Measurements from ENCODE around the gene ARHGEF2. TPM values are rescaled to one million over a fixed set of nuclear protein-coding genes. Genes with fewer than 3 reads are reported as not detected.

Gene ARHGEF2
- total RNA-seq, 4 donors from 2014 or later = 47.4 to 80.1 (median 66.6) TPM

GRCh38 chr1:155911156-155912055 lies 66.9 kb downstream of the ARHGEF2 start, which contains the start of gene RIT1:
Gene RIT1 (minus strand): TSS chr1:155911349. CDS start chr1:155910761, 588 bp downstream.
- intact Hi-C loops (cut with DNase I) = no loop called here
- peak within 1 kb of the TSS; percentile 83 to 91 (median 91) for H3K27ac ChIP-seq
- TF ChIP-seq POLR2A (IDR thresholded peaks at IDR 0.05) (peak in 1 of 2 donors; percentile 65), CTCF (IDR thresholded peaks at IDR 0.05) (peak in 4 of 6 experiments; percentile 10 to 38 (median 24))
- peaks cover 6 to 7% of the 10 kb centered on the region in 2 donors for H3K4me1 ChIP-seq
- WGBS, 2 donors = 9% methylated on average over 28 to 29 of the region's 34 CpGs
- no peaks in the 10 kb centered on the region for H3K27me3 ChIP-seq
- H3K4me3 ChIP-seq (replicated peaks in 1 of 3) = peak within 1 kb of the TSS; percentile 9 to 91 (median 74)
- peak; percentile 83 to 84 for DNase-seq
- no peaks in the 10 kb centered on the region for H3K9me3 ChIP-seq
- H3K36me3 ChIP-seq = peaks cover 38 to 53% of the 10 kb centered on the region in 2 donors

GRCh38 chr1:155910621-155911121 lies 67.7 kb downstream of the ARHGEF2 start:
- Histone ChIP-seq H3K36me3 (peaks cover 31 to 46% of the 10 kb centered on the region in 2 donors), H3K4me3 (replicated peaks in 1 of 3) (peak overlapping the region; percentile 9 to 91 (median 74)), H3K27ac (peak overlapping the region; percentile 83 to 91 (median 91)), H3K27me3 (no peaks in the 10 kb centered on the region), H3K9me3 (no peaks in the 10 kb centered on the region), H3K4me1 (peaks cover 6 to 7% of the 10 kb centered on the region in 2 donors)
- WGBS, 2 donors = 1 to 3% methylated on average over 11 of the region's 11 CpGs
- intact Hi-C loops (cut with DNase I) = no loop called here
- DNase-seq = peak; percentile 13 to 19
- TF ChIP-seq POLR2A (IDR thresholded peaks at IDR 0.05) (no peak), CTCF (IDR thresholded peaks at IDR 0.05) (no peak)

GRCh38 chr1:155909894-155910293 lies 68.5 kb downstream of the ARHGEF2 start:
- Histone ChIP-seq H3K27ac (peak overlapping the region in 2 of 3 donors; percentile 91), H3K9me3 (no peaks in the 10 kb centered on the region), H3K4me3 (replicated peaks in 1 of 3) (peak overlapping the region in 1 of 3 donors; percentile 74), H3K27me3 (no peaks in the 10 kb centered on the region), H3K36me3 (peaks cover 28 to 46% of the 10 kb centered on the region in 2 donors), H3K4me1 (peaks cover 6 to 7% of the 10 kb centered on the region in 2 donors)
- TF ChIP-seq POLR2A (IDR thresholded peaks at IDR 0.05) = no peak
- TF ChIP-seq CTCF (IDR thresholded peaks at IDR 0.05) = no peak
- WGBS, 2 donors = 81 to 85% methylated on average over 4 of the region's 4 CpGs
- DNase-seq = no peak
- intact Hi-C loops (cut with DNase I) = no loop called here

- DNase-seq = no peak
- Histone ChIP-seq H3K27ac (no peak overlapping the region), H3K36me3 (peaks cover 65 to 79% of the 10 kb centered on the region in 2 donors), H3K4me3 (replicated peaks in 1 of 3) (no peak overlapping the region), H3K27me3 (no peaks in the 10 kb centered on the region), H3K4me1 (no peaks in the 10 kb centered on the region), H3K9me3 (no peaks in the 10 kb centered on the region)
- TF ChIP-seq CTCF (IDR thresholded peaks at IDR 0.05) (no peak), POLR2A (IDR thresholded peaks at IDR 0.05) (no peak)
- intact Hi-C loops (cut with DNase I) = no loop called here
- 95 to 96% methylated on average over 12 of the region's 12 CpGs for WGBS, 2 donors
These were observed 74.1 kb downstream of the ARHGEF2 start for GRCh38 chr1:155904261-155904660.

GRCh38 chr1:155900161-155900560 lies 78.2 kb downstream of the ARHGEF2 start:
- no peak for DNase-seq
- 90 to 91% methylated on average over 4 of the region's 4 CpGs for WGBS, 2 donors
- H3K4me3 ChIP-seq (replicated peaks in 1 of 3) = no peak overlapping the region
- peaks cover 67 to 68% of the 10 kb centered on the region in 2 donors for H3K36me3 ChIP-seq
- no peak overlapping the region for H3K27ac ChIP-seq
- H3K4me1 ChIP-seq = no peaks in the 10 kb centered on the region
- no peaks in the 10 kb centered on the region for H3K9me3 ChIP-seq
- TF ChIP-seq POLR2A (IDR thresholded peaks at IDR 0.05) = no peak
- no peak for TF ChIP-seq CTCF (IDR thresholded peaks at IDR 0.05)
- H3K27me3 ChIP-seq = no peaks in the 10 kb centered on the region
- intact Hi-C loops (cut with DNase I) = no loop called here

Data from thyroid gland (tissue), 4 donors.